Measurements from ENCODE around the gene CENPW. TPM values are rescaled to one million over a fixed set of nuclear protein-coding genes. Genes with fewer than 3 reads are reported as not detected.

The CENPW gene
- total and polyA plus RNA-seq, 9 of the 15 experiments (the other 6 are each of a cell fraction or from before 2014, with no cell fraction given), result 48.7 to 285 (median 82.8) TPM

GRCh38 chr6:126335210-126335609 is 4.7 kb upstream of the CENPW start (continued):
- TF ChIP-seq MXD1 (CRISPR knock-in tag; IDR thresholded peaks at IDR 0.05; ENCODE audit: borderline replicate concordance, poor library complexity, severe bottlenecking), result no peak
- no peak for TF ChIP-seq ZNF830 (CRISPR knock-in tag; IDR thresholded peaks at IDR 0.05)
- TF ChIP-seq SOX6 (IDR thresholded peaks at IDR 0.05), result no peak
- no peak for TF ChIP-seq RBFOX2 (IDR thresholded peaks at IDR 0.05; ENCODE audit: low read depth, low read length)
- peak in 1 of 3 experiments; percentile 12; a peak in 1 of 6 replicates for TF ChIP-seq CTCF (IDR thresholded peaks at IDR 0.05 in 2 of 3, conservative IDR thresholded peaks at IDR 0.05 in 1 of 3; ENCODE audit: insufficient read depth in 2 of 3, low read depth in 1 of 3, low read length in 3 of 3)
- TF ChIP-seq FIP1L1 (IDR thresholded peaks at IDR 0.05; ENCODE audit: low read depth, low read length, poor library complexity, severe bottlenecking), result no peak
- TF ChIP-seq HNRNPL (IDR thresholded peaks at IDR 0.05; ENCODE audit: low read depth, low read length), result no peak
- no peak for TF ChIP-seq PML (IDR thresholded peaks at IDR 0.05; ENCODE audit: low read length)
- peak; percentile 56 for TF ChIP-seq CTCFL (IDR thresholded peaks at IDR 0.05; ENCODE audit: borderline replicate concordance, insufficient read depth, low read depth, low read length, poor library complexity, severe bottlenecking)
- TF ChIP-seq RBM22 (IDR thresholded peaks at IDR 0.05; ENCODE audit: low read depth, low read length, poor library complexity, severe bottlenecking), result no peak
- TF ChIP-seq SETDB1 (IDR thresholded peaks at IDR 0.05; ENCODE audit: low read length), result no peak
- no peak for TF ChIP-seq ZNF431 (CRISPR knock-in tag; IDR thresholded peaks at IDR 0.05)
- no peak for TF ChIP-seq TRIM25 (IDR thresholded peaks at IDR 0.05; ENCODE audit: borderline replicate concordance)
- peak; percentile 89 for TF ChIP-seq HINFP (tag; conservative IDR thresholded peaks at IDR 0.05; ENCODE audit: low read depth)
- no peak for TF ChIP-seq TAF15 (IDR thresholded peaks at IDR 0.05; ENCODE audit: low read depth, low read length)
- no peak for TF ChIP-seq ZNF436 (CRISPR knock-in tag; IDR thresholded peaks at IDR 0.05)
- no peak for TF ChIP-seq TAL1 (IDR thresholded peaks at IDR 0.05)
- no peak for TF ChIP-seq ID3 (CRISPR knock-in tag; IDR thresholded peaks at IDR 0.05)
- TF ChIP-seq ID3 (tag; IDR thresholded peaks at IDR 0.05), result no peak
- TF ChIP-seq ZNF23 (CRISPR knock-in tag; IDR thresholded peaks at IDR 0.05), result no peak

All from K562 (cell line).